HepG2 (cell line): ENCODE data around the gene CAPN15. TPM values are rescaled to one million over a fixed set of nuclear protein-coding genes. Genes with fewer than 3 reads are reported as not detected.
A peak's percentile ranks its signal among the peaks of the same experiment; 100 is the strongest.

Source experiments
- E2F1 ChIP-seq: sonication (generic); formaldehyde crosslinking; IDR thresholded peaks from 2 replicates; pipeline ENCODE4 v1.5.0; 2020; ENCODE audit warnings: missing genetic modification reagents
- GZF1 ChIP-seq: sonication (generic); formaldehyde crosslinking; IDR thresholded peaks from 2 replicates; pipeline ENCODE4 v1.5.1; 2020; ENCODE audit warnings: mild to moderate bottlenecking, missing genetic modification reagents
- HNF1A ChIP-seq, 2 experiments: sonication (generic) in 1 of 2; formaldehyde crosslinking in 1 of 2; IDR thresholded peaks; 2 replicates each; pipeline versions ENCODE4 v1.4.0 to v1.6.1; 2016 to 2020; ENCODE audit warnings: borderline replicate concordance in 1 of 2, low read depth in 1 of 2, mild to moderate bottlenecking in 1 of 2, missing genetic modification reagents in 1 of 2
- IRF9 ChIP-seq: sonication (generic); formaldehyde crosslinking; IDR thresholded peaks from 2 replicates; pipeline ENCODE4 v1.8.0; 2022; ENCODE audit warnings: missing genetic modification reagents, mild to moderate bottlenecking, borderline replicate concordance
- KDM4B ChIP-seq: sonication (generic); formaldehyde crosslinking; IDR thresholded peaks from 2 replicates; pipeline ENCODE4 v1.4.0; 2020; ENCODE audit warnings: missing genetic modification reagents
- LCORL ChIP-seq, 2 experiments: fragments of 450-650 bp in 1 of 2; sonication (generic) in 1 of 2; formaldehyde crosslinking in 1 of 2; IDR thresholded peaks; 2 replicates each; pipeline versions ENCODE4 v1.5.0 to v1.6.1; 2017 to 2020; ENCODE audit warnings: antibody characterized with exemption in 1 of 2, missing genetic modification reagents in 1 of 2
- POLR2A ChIP-seq, 2 experiments: IDR thresholded peaks; 2 replicates each; pipeline ENCODE4 v1.6.1; 2011; ENCODE audit warnings: low read depth in 2 of 2, low read length in 2 of 2, mild to moderate bottlenecking in 1 of 2, moderate library complexity in 1 of 2; ENCODE audit not compliant: insufficient read depth in 1 of 2
- SALL2 ChIP-seq: sonication (generic); formaldehyde crosslinking; IDR thresholded peaks from 2 replicates; pipeline ENCODE4 v1.8.1; 2023; ENCODE audit warnings: mild to moderate bottlenecking, missing genetic modification reagents, inconsistent platforms
- SYNCRIP ChIP-seq: fragments of 200-400 bp; formaldehyde crosslinking; IDR thresholded peaks from 2 replicates; pipeline ENCODE4 v1.6.1; 2018; ENCODE audit warnings: mild to moderate bottlenecking, low read depth, low read length; ENCODE audit not compliant: insufficient read depth
- ZC3H13 ChIP-seq: sonication (generic); formaldehyde crosslinking; IDR thresholded peaks from 2 replicates; pipeline ENCODE4 v1.8.1; 2023; ENCODE audit warnings: mild to moderate bottlenecking, missing genetic modification reagents, moderate library complexity
- ZNF101 ChIP-seq: sonication (generic); formaldehyde crosslinking; IDR thresholded peaks from 2 replicates; pipeline ENCODE4 v1.4.0; 2020; ENCODE audit warnings: mild to moderate bottlenecking, low read depth, missing genetic modification reagents, borderline replicate concordance
- ZNF124 ChIP-seq: sonication (generic); formaldehyde crosslinking; IDR thresholded peaks from 2 replicates; pipeline ENCODE4 v1.4.0; 2020; ENCODE audit warnings: missing genetic modification reagents
- ZNF251 ChIP-seq: sonication (generic); formaldehyde crosslinking; IDR thresholded peaks from 2 replicates; pipeline ENCODE4 v1.9.0; 2021; ENCODE audit warnings: mild to moderate bottlenecking, missing genetic modification reagents
- ZNF326 ChIP-seq: sonication (generic); formaldehyde crosslinking; IDR thresholded peaks from 2 replicates; pipeline ENCODE4 v1.4.0; 2020; ENCODE audit warnings: missing genetic modification reagents, borderline replicate concordance
- ZNF619 ChIP-seq: sonication (generic); formaldehyde crosslinking; IDR thresholded peaks from 2 replicates; pipeline ENCODE4 v1.4.0; 2020; ENCODE audit warnings: mild to moderate bottlenecking, missing genetic modification reagents
- ZNF784 ChIP-seq: sonication (generic); formaldehyde crosslinking; IDR thresholded peaks from 2 replicates; pipeline ENCODE4 v1.5.1; 2020; ENCODE audit warnings: missing genetic modification reagents, mild to moderate bottlenecking, borderline replicate concordance
- ZNF839 ChIP-seq: sonication (generic); formaldehyde crosslinking; IDR thresholded peaks from 2 replicates; pipeline ENCODE4 v1.4.0; 2020; ENCODE audit warnings: missing genetic modification reagents, mild to moderate bottlenecking, borderline replicate concordance
- ZUFSP ChIP-seq: sonication (generic); formaldehyde crosslinking; IDR thresholded peaks from 2 replicates; pipeline ENCODE4 v1.9.0; 2021; ENCODE audit warnings: missing genetic modification reagents, mild to moderate bottlenecking, borderline replicate concordance
- polyA plus RNA-seq, 8 experiments: library from polyadenylated mRNA; depleted of rRNA in 3 of 8; stranded (reverse) in 7 of 8; unstranded in 1 of 8; fragments of >200 nt; fragmentation: Illumina TruSeq in 4 of 8; extraction: Trizol in 4 of 8; gene quantifications; 2 replicates each; pipeline versions ENCODE4 v1.2.1 to v1.2.3, GENCODE V29; 2011 to 2016; ENCODE audit warnings: low read depth in 4 of 8, missing spikeins in 1 of 8, mixed read lengths in 1 of 8; ENCODE audit not compliant: insufficient read depth in 1 of 8
- total RNA-seq, 5 experiments: library from RNA; depleted of rRNA; stranded (reverse); fragments of >200 nt; fragmentation: Illumina TruSeq; extraction: Trizol; gene quantifications; 2 replicates each; pipeline ENCODE4 v1.2.3, GENCODE V29; 2016; ENCODE audit warnings: low read depth in 1 of 5

CAPN15 gene
- total and polyA plus RNA-seq, 2 of the 13 experiments (the other 11 are each of a cell fraction or from before 2014, with no cell fraction given) = 14.9 to 24.5 TPM

- TF ChIP-seq ZNF124 (CRISPR knock-in tag) (peak; percentile 57; the same call in 1 of the 2 replicates), SALL2 (CRISPR knock-in tag) (no peak), ZNF251 (CRISPR knock-in tag) (no peak), GZF1 (CRISPR knock-in tag) (0 out of 2 replicates have a peak, but pooled peaks have one; percentile 49), KDM4B (CRISPR knock-in tag) (peak; percentile 43; the same call in 1 of the 2 replicates), SYNCRIP (no peak), ZNF839 (CRISPR knock-in tag) (no peak; the same call in 1 of the 2 replicates), ZUFSP (CRISPR knock-in tag) (no peak), E2F1 (CRISPR knock-in tag) (no peak), LCORL (IDR thresholded peaks at IDR 0.05) (no peak), LCORL (CRISPR knock-in tag; IDR thresholded peaks at IDR 0.05) (peak; percentile 97), ZC3H13 (CRISPR knock-in tag) (peak; percentile 92; the same call in 1 of the 2 replicates), ZNF101 (CRISPR knock-in tag) (no peak), IRF9 (CRISPR knock-in tag) (peak; percentile 51), POLR2A (IDR thresholded peaks at IDR 0.05; ENCODE audit: insufficient read depth in 1 of 2, low read depth in 2 of 2, low read length in 2 of 2) (peak; percentile 35 to 62; a peak in 2 of 4 replicates), ZNF326 (CRISPR knock-in tag) (no peak), ZNF619 (CRISPR knock-in tag) (peak; percentile 63; the same call in 1 of the 2 replicates), ZNF784 (peak; percentile 70; the same call in 1 of the 2 replicates), HNF1A (IDR thresholded peaks at IDR 0.05; ENCODE audit: low read depth) (no peak), HNF1A (CRISPR knock-in tag; IDR thresholded peaks at IDR 0.05; ENCODE audit: borderline replicate concordance) (0 out of 2 replicates have a peak, but pooled peaks have one; percentile 64)
These were observed 18.4 kb upstream of the CAPN15 start (continued) for GRCh38 chr16:508884-509736.
